MCF 10A (cell line): Measurements from ENCODE around the gene CD93. TPM values are rescaled to one million over a fixed set of nuclear protein-coding genes. Genes with fewer than 3 reads are reported as not detected.
A peak's percentile ranks its signal among the peaks of the same experiment; 100 is the strongest.

Source experiments
- BruUV-seq: library from RNA; stranded (reverse); fragments of 400-500 nt; replicated peaks from 2 replicates; lab custom pipeline; 2021; lab: Mats Ljungman, UMichigan
- CTCF ChIA-PET: fragments of 300-600 bp; sonication (Branson Sonifier 250); formaldehyde crosslinking; extraction: SDS; loops from one replicate; lab custom pipeline; 2021; ENCODE audit warnings: antibody characterized with exemption, inconsistent platforms; lab: Yijun Ruan, JAX
- POLR2A ChIA-PET: fragments of 300-600, 350-650 bp; sonication (Branson Sonifier 250); formaldehyde crosslinking; extraction: SDS; loops from one replicate; lab custom pipeline; 2020; ENCODE audit warnings: antibody characterized with exemption, inconsistent platforms; lab: Yijun Ruan, JAX
- DNase-seq: peaks from one replicate; pipeline ENCODE4 v3.0.0-alpha.2; 2018; ENCODE audit not compliant: unreplicated experiment
- H3K27ac Mint-ChIP-seq: one replicate; pipeline ENCODE4 v1.8.0; 2022; ENCODE audit warnings: mild to moderate bottlenecking, low read depth, mixed read lengths; ENCODE audit not compliant: unreplicated experiment
- H3K27me3 Mint-ChIP-seq: one replicate; pipeline ENCODE4 v1.8.0; 2022; ENCODE audit warnings: mixed read lengths; ENCODE audit not compliant: insufficient read depth, unreplicated experiment
- H3K36me3 Mint-ChIP-seq: one replicate; pipeline ENCODE4 v1.8.0; 2022; ENCODE audit warnings: mild to moderate bottlenecking, moderate library complexity, mixed read lengths; ENCODE audit not compliant: insufficient read depth, unreplicated experiment
- H3K4me1 Mint-ChIP-seq: one replicate; pipeline ENCODE4 v1.8.0; 2022; ENCODE audit warnings: mixed read lengths; ENCODE audit not compliant: insufficient read depth, unreplicated experiment
- H3K4me3 Mint-ChIP-seq: one replicate; pipeline ENCODE4 v1.8.0; 2022; ENCODE audit warnings: mild to moderate bottlenecking, moderate library complexity, mixed read lengths; ENCODE audit not compliant: unreplicated experiment
- H3K9me3 Mint-ChIP-seq: one replicate; pipeline ENCODE4 v1.8.0; 2022; ENCODE audit warnings: mixed read lengths; ENCODE audit not compliant: unreplicated experiment
- intact Hi-C: fragments of 100-400 bp; cut with micrococcal nuclease; formaldehyde crosslinking; loops from 2 replicates; pipeline ENCODE4 v1.14.1; 2022
- total RNA-seq: library from RNA; stranded (reverse); gene quantifications from 2 replicates; pipeline ENCODE4 v1.2.3, GENCODE V29; 2022
- TF ChIP-seq, protein P1 (sequence below): fragments of 200-600 bp; IDR thresholded peaks from one replicate; pipeline ENCODE4 v1.8.0; 2022; ENCODE audit warnings: antibody characterized with exemption, mild to moderate bottlenecking; ENCODE audit not compliant: unreplicated experiment

The CD93 gene
- total RNA-seq, 1 experiment from 2014 or later: not detected

GRCh38 chr20:23095499-23095898, 9.4 kb upstream of the CD93 start:
- TF ChIP-seq, protein P1, sequence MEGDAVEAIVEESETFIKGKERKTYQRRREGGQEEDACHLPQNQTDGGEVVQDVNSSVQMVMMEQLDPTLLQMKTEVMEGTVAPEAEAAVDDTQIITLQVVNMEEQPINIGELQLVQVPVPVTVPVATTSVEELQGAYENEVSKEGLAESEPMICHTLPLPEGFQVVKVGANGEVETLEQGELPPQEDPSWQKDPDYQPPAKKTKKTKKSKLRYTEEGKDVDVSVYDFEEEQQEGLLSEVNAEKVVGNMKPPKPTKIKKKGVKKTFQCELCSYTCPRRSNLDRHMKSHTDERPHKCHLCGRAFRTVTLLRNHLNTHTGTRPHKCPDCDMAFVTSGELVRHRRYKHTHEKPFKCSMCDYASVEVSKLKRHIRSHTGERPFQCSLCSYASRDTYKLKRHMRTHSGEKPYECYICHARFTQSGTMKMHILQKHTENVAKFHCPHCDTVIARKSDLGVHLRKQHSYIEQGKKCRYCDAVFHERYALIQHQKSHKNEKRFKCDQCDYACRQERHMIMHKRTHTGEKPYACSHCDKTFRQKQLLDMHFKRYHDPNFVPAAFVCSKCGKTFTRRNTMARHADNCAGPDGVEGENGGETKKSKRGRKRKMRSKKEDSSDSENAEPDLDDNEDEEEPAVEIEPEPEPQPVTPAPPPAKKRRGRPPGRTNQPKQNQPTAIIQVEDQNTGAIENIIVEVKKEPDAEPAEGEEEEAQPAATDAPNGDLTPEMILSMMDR: no peak
- peak; percentile 50 for DNase-seq
- peak overlapping the region; percentile 84 for H3K27ac Mint-ChIP-seq
- ChIA-PET CTCF (interaction anchor here (0.5 to 4.8 kb wide), 18 partner anchors 10 to 409 kb away, joined by 3 to 29 read pairs (median 4); no protein-coding TSS in a partner anchor), POLR2A (interaction anchor here (0.6 to 3.6 kb wide), 16 partner anchors 8 to 366 kb away, joined by 3 to 25 read pairs (median 4); partner anchors contain the start of gene NXT1)
- no peaks in the 10 kb centered on the region for H3K27me3 Mint-ChIP-seq
- H3K36me3 Mint-ChIP-seq: no peaks in the 10 kb centered on the region
- H3K4me3 Mint-ChIP-seq: peak overlapping the region; percentile 53
- no peaks in the 10 kb centered on the region for H3K9me3 Mint-ChIP-seq
- BruUV-seq: no TSS peak
- intact Hi-C loops: no loop called here
- H3K4me1 Mint-ChIP-seq: peaks cover 44% of the 10 kb centered on the region

DNA sequence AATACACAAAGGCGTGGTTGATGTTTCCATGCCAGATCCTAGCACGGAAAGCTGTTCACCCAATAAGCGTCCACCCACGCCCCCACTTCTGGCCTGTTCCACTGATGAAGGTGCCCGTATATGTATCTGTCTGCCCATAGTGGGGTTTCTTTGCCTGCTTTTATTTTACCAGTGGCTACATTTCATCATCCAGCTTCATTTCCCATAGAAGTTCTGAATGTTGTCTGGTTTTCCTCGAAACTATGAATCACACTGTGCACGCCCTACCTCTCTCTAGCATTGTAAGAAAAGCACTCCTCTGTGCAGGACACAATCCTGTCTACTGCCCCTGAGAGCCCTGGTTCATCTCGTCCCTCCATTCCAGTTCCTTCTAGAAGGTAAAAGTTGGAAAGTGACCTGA, 8.8 kb upstream of the CD93 start:
- Mint-ChIP-seq H3K36me3 (no peaks in the 10 kb centered on the region), H3K9me3 (no peaks in the 10 kb centered on the region), H3K4me3 (peak overlapping the region; percentile 53), H3K27ac (peak overlapping the region; percentile 84), H3K4me1 (peaks cover 38% of the 10 kb centered on the region), H3K27me3 (no peaks in the 10 kb centered on the region)
- intact Hi-C loops: no loop called here
- peak; percentile 92 for DNase-seq
- no TSS peak for BruUV-seq
- CTCF ChIA-PET: interaction anchor here (0.5 to 4.8 kb wide), 19 partner anchors 10 to 409 kb away, joined by 3 to 29 read pairs (median 3); no protein-coding TSS in a partner anchor
- POLR2A ChIA-PET: interaction anchor here (0.6 to 3.6 kb wide), 17 partner anchors 8 to 264 kb away, joined by 3 to 25 read pairs (median 4); no protein-coding TSS in a partner anchor
- TF ChIP-seq, protein P1: no peak

- intact Hi-C loops: no loop called here
- ChIA-PET POLR2A (interaction anchor here (0.6 to 3.6 kb wide), 17 partner anchors 9 to 264 kb away, joined by 3 to 25 read pairs (median 4); no protein-coding TSS in a partner anchor), CTCF (interaction anchor here (0.5 to 4.8 kb wide), 16 partner anchors 16 to 402 kb away, joined by 3 to 29 read pairs (median 3); no protein-coding TSS in a partner anchor)
- DNase-seq: no peak
- no TSS peak for BruUV-seq
- Mint-ChIP-seq H3K4me1 (peaks cover 32% of the 10 kb centered on the region), H3K4me3 (no peak overlapping the region), H3K36me3 (no peaks in the 10 kb centered on the region), H3K27me3 (no peaks in the 10 kb centered on the region), H3K9me3 (no peaks in the 10 kb centered on the region), H3K27ac (peak overlapping the region; percentile 84)
- TF ChIP-seq, protein P1: no peak
These were observed 8.2 kb upstream of the CD93 start for GRCh38 chr20:23094213-23094896.

GRCh38 chr20:23093613-23094012, 7.5 kb upstream of the CD93 start:
- no peak for DNase-seq
- POLR2A ChIA-PET: interaction anchor here (0.7 to 2.6 kb wide), 5 partner anchors 13 to 94 kb away, joined by 3 to 15 read pairs (median 4); no protein-coding TSS in a partner anchor
- CTCF ChIA-PET: interaction anchor here (0.5 to 4.8 kb wide), 8 partner anchors 31 to 887 kb away, joined by 3 to 29 read pairs (median 3); no protein-coding TSS in a partner anchor
- Mint-ChIP-seq H3K36me3 (no peaks in the 10 kb centered on the region), H3K27ac (peak overlapping the region; percentile 84), H3K27me3 (no peaks in the 10 kb centered on the region), H3K9me3 (no peaks in the 10 kb centered on the region), H3K4me1 (peaks cover 29% of the 10 kb centered on the region), H3K4me3 (no peak overlapping the region)
- intact Hi-C loops: no loop called here
- TF ChIP-seq, protein P1: no peak
- no TSS peak for BruUV-seq
